Measurements from ENCODE around the gene CCDC33.

Gene CCDC33

DNA sequence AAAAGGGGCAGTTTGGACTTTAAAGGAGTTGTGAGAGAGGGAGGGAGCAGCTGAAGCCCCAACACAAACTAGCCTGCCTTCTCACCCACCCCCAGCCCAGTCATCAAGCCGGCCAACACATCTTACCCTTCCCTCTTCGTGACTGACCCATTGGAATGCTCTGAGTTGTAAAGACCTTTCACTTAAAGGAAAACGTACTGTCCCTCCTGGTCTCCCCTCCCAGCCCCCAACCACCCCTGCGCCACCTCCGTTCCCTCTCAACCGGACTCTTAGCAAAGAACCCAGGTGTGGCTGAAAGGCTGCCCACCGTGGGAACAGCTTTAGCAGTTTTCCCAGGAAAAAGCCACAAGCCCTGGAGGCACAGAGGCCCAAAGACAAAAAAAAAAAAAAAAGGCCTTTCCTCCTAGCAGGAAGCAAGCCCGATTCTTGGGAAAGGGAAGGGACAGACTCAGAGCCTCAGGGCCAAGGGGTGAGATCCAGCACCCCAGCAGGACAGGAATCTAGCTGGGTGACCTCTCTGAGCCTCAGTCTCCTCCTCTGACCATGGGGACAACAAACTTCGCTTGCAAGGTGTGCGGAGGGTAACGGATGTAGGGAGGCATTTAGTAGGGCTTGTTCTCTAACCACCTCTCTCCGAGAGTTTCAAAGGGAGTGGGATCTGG, 128.9 kb downstream of the CCDC33 start:
- peaks cover 4% of the 10 kb centered on the region for H3K4me1 ChIP-seq (ENCODE audit: control insufficient read depth, insufficient read depth, low read length, unreplicated experiment)
- H3K4me3 ChIP-seq (ENCODE audit: low read depth, low read length) = peak overlapping the region; percentile 87
- no peaks in the 10 kb centered on the region for H3K36me3 ChIP-seq (ENCODE audit: insufficient read depth, low read length)
- H2AFZ ChIP-seq (ENCODE audit: low read length, unreplicated experiment) = peak overlapping the region; percentile 91
- H3K27ac ChIP-seq (ENCODE audit: low read depth, low read length) = peak overlapping the region; percentile 21; the same call in 1 of the 2 replicates
- H3K79me2 ChIP-seq (ENCODE audit: control insufficient read depth, insufficient read depth, low read length, unreplicated experiment) = no peaks in the 10 kb centered on the region
- H3K27me3 ChIP-seq (ENCODE audit: insufficient read depth, low read length) = no peaks in the 10 kb centered on the region

DNA sequence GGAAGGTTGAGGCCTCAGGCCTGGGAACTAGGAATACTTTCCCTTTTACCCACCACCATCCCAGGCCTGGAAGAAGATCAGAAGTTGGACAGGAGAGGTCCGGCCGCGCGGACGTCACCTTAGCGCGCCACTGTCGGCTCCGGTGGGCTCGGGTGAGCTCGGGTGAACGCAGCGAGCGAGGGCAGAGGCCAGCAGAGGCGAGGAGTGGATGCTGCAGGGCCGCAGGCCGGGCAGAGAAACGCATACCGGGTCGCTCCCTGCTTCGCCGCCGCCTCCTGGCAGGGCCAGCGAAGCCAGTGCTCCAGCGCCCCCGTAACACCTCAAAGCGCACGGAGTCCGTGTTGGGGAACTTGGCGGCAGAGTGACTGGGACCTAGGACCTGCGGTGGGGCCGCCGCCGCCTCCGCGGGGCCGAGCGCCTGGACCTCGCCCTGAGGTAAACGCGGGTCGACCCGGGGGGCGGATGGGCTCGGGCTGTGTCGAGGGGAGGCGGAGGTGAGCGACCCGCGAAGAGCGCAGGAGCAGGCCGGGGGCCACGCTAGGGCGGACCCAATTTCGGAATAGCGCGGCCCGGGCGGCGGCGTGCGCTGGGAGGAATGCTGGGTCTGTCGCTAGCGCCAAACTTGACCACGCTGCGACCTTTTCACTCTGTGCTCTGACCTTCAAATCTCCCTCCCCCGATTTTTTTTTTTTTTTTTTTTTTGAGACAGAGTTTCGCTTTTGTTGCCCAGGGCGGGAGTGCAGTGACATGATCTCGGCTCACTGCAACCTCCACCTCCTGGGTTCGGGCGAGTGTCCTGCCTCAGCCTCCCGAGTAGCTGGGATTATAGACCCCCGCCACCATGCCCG, 129.7 kb downstream of the CCDC33 start:
- H3K27ac ChIP-seq (ENCODE audit: low read depth, low read length) = peak overlapping the region; percentile 22; the same call in 1 of the 2 replicates
- peak overlapping the region; percentile 87 for H3K4me3 ChIP-seq (ENCODE audit: low read depth, low read length)
- peak overlapping the region; percentile 91 for H2AFZ ChIP-seq (ENCODE audit: low read length, unreplicated experiment)

DNA sequence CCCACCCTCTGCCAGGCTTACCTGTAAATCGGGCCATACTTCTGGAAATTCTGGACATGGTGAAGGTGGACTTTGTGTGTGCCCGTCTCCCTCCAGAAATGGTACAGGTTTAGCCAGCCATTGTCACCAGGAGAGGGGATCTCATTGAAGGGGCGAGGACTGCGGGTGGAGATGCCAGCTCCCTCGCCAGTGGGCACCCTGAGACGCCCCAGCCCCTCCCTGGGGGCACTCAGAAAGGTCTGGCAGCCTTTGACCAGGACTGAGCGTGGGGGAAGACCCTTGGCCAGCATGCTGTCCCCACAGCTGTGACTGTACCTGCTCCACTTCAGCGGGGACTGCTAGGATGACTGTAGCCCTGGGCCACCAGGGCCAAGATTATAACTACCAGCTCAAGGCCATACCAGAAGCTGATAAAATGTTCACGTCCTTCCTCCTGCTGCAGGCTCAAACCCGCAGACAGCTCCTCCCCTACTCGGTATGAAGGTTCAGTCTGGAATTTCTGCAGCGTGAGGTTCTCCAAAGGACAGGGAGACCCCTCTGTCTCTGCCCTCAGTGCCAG, 131.2 kb downstream of the CCDC33 start, which contains the start of gene CYP11A1:
TSS of gene CYP11A1 (minus strand) at position 351 of the 559 bp plus-strand sequence. CDS start at position 290, 61 bp downstream.
- no peaks in the 10 kb centered on the region for H3K36me3 ChIP-seq (ENCODE audit: insufficient read depth, low read length)
- no peaks in the 10 kb centered on the region for H3K79me2 ChIP-seq (ENCODE audit: control insufficient read depth, insufficient read depth, low read length, unreplicated experiment)
- peaks cover 4% of the 10 kb centered on the region for H3K4me1 ChIP-seq (ENCODE audit: control insufficient read depth, insufficient read depth, low read length, unreplicated experiment)
- no peaks in the 10 kb centered on the region; the same call in 1 of the 2 replicates for H3K27me3 ChIP-seq (ENCODE audit: insufficient read depth, low read length)
- H3K27ac ChIP-seq (ENCODE audit: low read depth, low read length) = no peak within 1 kb of the TSS
- H3K4me3 ChIP-seq (ENCODE audit: low read depth, low read length) = 0 out of 2 replicates have a peak within 1 kb of the TSS, but pooled peaks have one; percentile 87
- no peak within 1 kb of the TSS for H2AFZ ChIP-seq (ENCODE audit: low read length, unreplicated experiment)

More for the DNA sequence above, 129.7 kb downstream of the CCDC33 start:
- Histone ChIP-seq H3K4me1 (ENCODE audit: control insufficient read depth, insufficient read depth, low read length, unreplicated experiment) (peaks cover 4% of the 10 kb centered on the region), H3K27me3 (ENCODE audit: insufficient read depth, low read length) (no peaks in the 10 kb centered on the region; the same call in 1 of the 2 replicates), H3K79me2 (ENCODE audit: control insufficient read depth, insufficient read depth, low read length, unreplicated experiment) (no peaks in the 10 kb centered on the region), H3K36me3 (ENCODE audit: insufficient read depth, low read length) (no peaks in the 10 kb centered on the region)

DNA sequence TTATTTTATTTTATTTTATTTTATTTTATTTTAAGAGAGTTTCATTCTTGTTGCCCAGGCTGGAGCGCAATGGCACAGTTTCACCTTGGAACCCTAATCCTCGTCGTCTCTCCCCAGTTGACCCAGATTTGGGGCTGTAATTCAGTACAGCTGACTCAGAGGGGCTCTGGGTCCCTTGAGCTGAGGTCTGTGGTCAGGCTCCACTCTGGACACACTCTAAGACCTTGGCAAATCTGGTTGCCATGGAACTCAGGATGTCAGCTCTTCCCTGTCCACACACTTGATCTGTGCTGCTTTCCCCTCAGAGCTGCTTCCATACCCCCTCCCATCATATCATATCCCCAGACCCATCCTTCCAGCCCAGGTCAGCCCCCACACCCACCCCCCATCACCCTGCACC, 132.0 kb downstream of the CCDC33 start:
- Histone ChIP-seq H3K79me2 (ENCODE audit: control insufficient read depth, insufficient read depth, low read length, unreplicated experiment) (no peaks in the 10 kb centered on the region), H3K27me3 (ENCODE audit: insufficient read depth, low read length) (no peaks in the 10 kb centered on the region; the same call in 1 of the 2 replicates), H3K36me3 (ENCODE audit: insufficient read depth, low read length) (no peaks in the 10 kb centered on the region), H3K27ac (ENCODE audit: low read depth, low read length) (no peak overlapping the region), H3K4me1 (ENCODE audit: control insufficient read depth, insufficient read depth, low read length, unreplicated experiment) (peaks cover 4% of the 10 kb centered on the region), H3K4me3 (ENCODE audit: low read depth, low read length) (no peak overlapping the region), H2AFZ (ENCODE audit: low read length, unreplicated experiment) (no peak overlapping the region)

DNA sequence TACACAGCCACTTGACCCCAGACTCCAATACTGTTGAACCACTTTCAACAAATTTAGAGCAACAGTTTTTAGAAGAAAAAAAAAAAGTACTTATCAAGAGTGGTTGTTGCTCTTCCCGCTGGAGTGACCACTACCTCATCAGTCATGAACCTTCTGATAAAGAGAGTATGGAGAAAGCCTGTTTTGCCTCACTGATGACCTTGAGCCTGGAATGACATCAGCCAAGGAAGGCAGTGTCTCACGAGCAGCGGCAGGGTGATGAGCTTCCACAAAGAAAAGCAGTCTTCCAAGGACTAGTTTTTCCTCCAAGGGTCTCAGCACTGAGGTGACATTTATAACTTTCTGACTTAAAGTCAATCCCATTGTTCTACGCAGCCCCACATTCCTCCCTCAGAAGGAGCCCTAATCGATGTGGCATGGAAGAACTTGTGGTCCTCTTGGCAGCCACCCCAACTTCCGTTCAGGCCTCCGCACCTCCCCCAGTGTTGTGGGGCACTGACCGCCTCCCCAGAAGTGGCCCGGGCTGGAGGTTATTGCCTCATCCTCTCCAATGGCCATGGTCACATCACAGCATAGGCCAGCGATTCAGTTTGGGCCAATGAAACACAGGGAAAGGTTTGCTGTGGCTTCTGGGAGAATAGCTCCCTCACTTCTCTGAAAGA, 133.1 kb downstream of the CCDC33 start:
- Histone ChIP-seq H3K36me3 (ENCODE audit: insufficient read depth, low read length) (no peaks in the 10 kb centered on the region), H3K27me3 (ENCODE audit: insufficient read depth, low read length) (no peaks in the 10 kb centered on the region; the same call in 1 of the 2 replicates), H3K4me3 (ENCODE audit: low read depth, low read length) (no peak overlapping the region), H3K79me2 (ENCODE audit: control insufficient read depth, insufficient read depth, low read length, unreplicated experiment) (no peaks in the 10 kb centered on the region), H3K4me1 (ENCODE audit: control insufficient read depth, insufficient read depth, low read length, unreplicated experiment) (peaks cover 4% of the 10 kb centered on the region), H3K27ac (ENCODE audit: low read depth, low read length) (no peak overlapping the region), H2AFZ (ENCODE audit: low read length, unreplicated experiment) (no peak overlapping the region)

DNA sequence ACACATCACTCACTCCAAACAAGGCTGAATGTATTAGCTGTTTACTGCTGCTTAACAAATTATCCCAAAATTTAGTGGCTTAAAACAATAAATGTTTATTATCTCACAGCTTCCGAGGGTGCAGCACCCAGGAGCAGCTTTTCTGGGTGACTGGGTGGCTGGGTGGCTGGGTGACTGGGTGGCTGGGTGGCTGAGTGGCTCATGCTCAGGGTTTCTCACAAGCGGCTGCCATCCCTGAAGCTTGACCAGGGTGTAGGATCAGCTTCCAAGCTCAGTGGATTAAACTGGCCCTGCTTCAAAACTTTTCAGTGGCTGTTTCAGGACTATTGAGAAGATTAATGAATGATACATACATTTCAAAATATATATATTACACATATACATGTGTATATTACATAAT, 133.6 kb downstream of the CCDC33 start:
- Histone ChIP-seq H3K27me3 (ENCODE audit: insufficient read depth, low read length) (no peaks in the 10 kb centered on the region; the same call in 1 of the 2 replicates), H3K79me2 (ENCODE audit: control insufficient read depth, insufficient read depth, low read length, unreplicated experiment) (no peaks in the 10 kb centered on the region), H3K4me1 (ENCODE audit: control insufficient read depth, insufficient read depth, low read length, unreplicated experiment) (peaks cover 7% of the 10 kb centered on the region), H3K4me3 (ENCODE audit: low read depth, low read length) (no peak overlapping the region), H2AFZ (ENCODE audit: low read length, unreplicated experiment) (no peak overlapping the region), H3K27ac (ENCODE audit: low read depth, low read length) (no peak overlapping the region), H3K36me3 (ENCODE audit: insufficient read depth, low read length) (no peaks in the 10 kb centered on the region)

DNA sequence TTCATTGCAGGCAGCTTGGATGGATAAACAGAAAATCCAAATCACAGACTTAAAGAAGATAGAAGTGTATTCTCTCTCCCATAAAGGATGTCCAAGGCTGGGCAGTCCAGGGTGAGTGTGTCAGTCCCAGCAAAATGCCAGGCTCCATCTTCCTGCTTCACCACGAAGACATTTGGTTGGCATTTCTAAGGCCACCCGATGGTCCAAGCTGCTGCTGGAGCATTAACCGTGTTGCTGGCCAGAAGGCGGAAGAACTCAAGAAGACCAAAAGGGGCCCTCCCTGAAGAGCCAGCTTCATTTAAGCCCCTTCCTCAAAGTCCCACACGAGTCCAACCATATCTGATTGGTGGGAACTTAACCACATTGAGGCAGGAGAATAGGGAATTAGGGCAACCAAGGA, 134.3 kb downstream of the CCDC33 start:
- Histone ChIP-seq H3K4me1 (ENCODE audit: control insufficient read depth, insufficient read depth, low read length, unreplicated experiment) (peaks cover 11% of the 10 kb centered on the region), H3K79me2 (ENCODE audit: control insufficient read depth, insufficient read depth, low read length, unreplicated experiment) (no peaks in the 10 kb centered on the region)

DNA sequence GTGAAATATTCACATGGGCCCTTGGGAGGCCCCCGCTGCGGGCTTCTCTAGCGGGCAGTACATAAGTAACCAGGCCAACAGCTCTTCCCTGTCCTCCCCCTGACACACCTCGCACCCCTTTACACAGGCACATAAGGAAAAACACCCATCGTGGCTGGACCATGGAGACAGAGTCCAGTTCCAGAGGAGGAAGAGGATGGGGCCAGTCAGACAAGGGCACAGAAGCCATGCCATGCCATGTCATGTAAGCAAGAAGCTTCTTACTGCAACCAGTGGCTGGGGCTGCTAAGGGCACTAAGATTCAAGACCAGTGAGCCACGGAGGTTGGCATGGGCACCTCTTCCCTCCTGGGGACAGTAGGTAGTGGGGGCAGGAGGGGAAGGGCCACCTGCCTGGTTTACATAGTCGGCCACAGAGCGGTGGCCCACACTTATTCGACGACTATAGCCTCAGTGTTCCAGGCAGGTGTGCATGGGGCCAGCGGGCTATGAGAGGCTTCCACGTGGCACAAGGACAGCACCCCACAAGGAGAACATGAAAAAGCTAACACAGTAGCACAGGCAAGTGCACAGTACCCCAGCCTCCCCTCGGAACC, 137.0 kb downstream of the CCDC33 start:
- H3K36me3 ChIP-seq (ENCODE audit: insufficient read depth, low read length) = no peaks in the 10 kb centered on the region
- no peak overlapping the region for H2AFZ ChIP-seq (ENCODE audit: low read length, unreplicated experiment)
- H3K4me1 ChIP-seq (ENCODE audit: control insufficient read depth, insufficient read depth, low read length, unreplicated experiment) = peaks cover 7% of the 10 kb centered on the region
- H3K27ac ChIP-seq (ENCODE audit: low read depth, low read length) = no peak overlapping the region
- H3K27me3 ChIP-seq (ENCODE audit: insufficient read depth, low read length) = no peaks in the 10 kb centered on the region; the same call in 1 of the 2 replicates
- H3K79me2 ChIP-seq (ENCODE audit: control insufficient read depth, insufficient read depth, low read length, unreplicated experiment) = no peaks in the 10 kb centered on the region
- no peak overlapping the region for H3K4me3 ChIP-seq (ENCODE audit: low read depth, low read length)

More for the DNA sequence above, 134.3 kb downstream of the CCDC33 start:
- H3K4me3 ChIP-seq (ENCODE audit: low read depth, low read length) = no peak overlapping the region
- no peak overlapping the region for H2AFZ ChIP-seq (ENCODE audit: low read length, unreplicated experiment)
- H3K27ac ChIP-seq (ENCODE audit: low read depth, low read length) = no peak overlapping the region
- no peaks in the 10 kb centered on the region; the same call in 1 of the 2 replicates for H3K27me3 ChIP-seq (ENCODE audit: insufficient read depth, low read length)
- H3K36me3 ChIP-seq (ENCODE audit: insufficient read depth, low read length) = no peaks in the 10 kb centered on the region

DNA sequence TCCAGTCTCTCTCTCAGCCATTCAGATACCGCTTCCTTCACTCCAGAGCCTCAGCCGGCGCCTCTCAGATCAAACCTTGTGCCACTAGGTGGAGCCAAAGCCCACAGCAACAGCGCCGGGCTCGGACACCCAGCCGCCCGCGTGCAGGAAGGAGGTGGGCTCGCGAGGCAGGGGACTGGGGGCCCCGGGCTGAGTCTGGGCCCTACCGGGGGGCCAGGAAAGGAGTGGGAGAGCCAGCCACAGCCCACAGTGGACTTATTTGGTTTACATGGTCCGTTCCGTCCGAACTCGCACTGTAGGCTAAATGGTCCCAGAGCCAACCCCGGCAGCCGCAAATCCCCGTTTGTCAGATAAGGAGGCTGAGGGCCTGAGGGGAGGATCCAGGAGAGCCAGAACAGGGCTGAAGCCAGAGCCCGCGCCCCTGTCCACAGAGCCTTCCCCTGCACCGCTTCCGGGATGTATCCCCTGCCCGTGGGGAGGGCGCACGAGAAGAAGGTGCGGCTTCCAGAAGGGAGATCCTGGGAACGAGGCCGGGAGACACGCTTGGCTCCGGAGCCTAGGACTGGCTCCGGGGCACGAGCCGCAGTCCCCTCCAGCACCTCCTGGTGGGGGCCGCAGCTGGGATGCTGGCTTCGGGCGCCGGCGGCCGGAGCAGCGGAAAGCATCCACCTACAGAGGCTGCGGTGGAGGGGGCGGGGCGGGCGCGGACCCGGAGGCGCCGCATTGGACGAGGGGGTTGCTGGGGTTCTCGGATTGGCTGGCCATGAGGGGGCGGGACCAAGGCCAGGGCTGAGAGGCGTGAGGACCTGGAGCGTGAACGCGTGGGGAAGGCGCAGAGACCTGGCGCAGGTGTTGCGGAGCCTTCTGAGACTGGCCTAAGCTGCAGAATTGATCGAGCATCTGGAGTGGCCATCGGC, 137.9 kb downstream of the CCDC33 start:
- Histone ChIP-seq H3K79me2 (ENCODE audit: control insufficient read depth, insufficient read depth, low read length, unreplicated experiment) (no peaks in the 10 kb centered on the region), H3K27me3 (ENCODE audit: insufficient read depth, low read length) (no peaks in the 10 kb centered on the region; the same call in 1 of the 2 replicates), H2AFZ (ENCODE audit: low read length, unreplicated experiment) (peak overlapping the region; percentile 72), H3K27ac (ENCODE audit: low read depth, low read length) (no peak overlapping the region), H3K4me3 (ENCODE audit: low read depth, low read length) (peak overlapping the region; percentile 85), H3K4me1 (ENCODE audit: control insufficient read depth, insufficient read depth, low read length, unreplicated experiment) (peaks cover 7% of the 10 kb centered on the region), H3K36me3 (ENCODE audit: insufficient read depth, low read length) (no peaks in the 10 kb centered on the region)
